Raji (cell line): Measurements from ENCODE around the gene OR6B1.

ENCODE experiments used
- POLR2A ChIP-seq: IDR thresholded peaks from 2 replicates; pipeline ENCODE4 v1.6.1; 2011; ENCODE audit warnings: low read depth, low read length, control low read depth; ENCODE audit not compliant: insufficient read depth

The OR6B1 gene

DNA sequence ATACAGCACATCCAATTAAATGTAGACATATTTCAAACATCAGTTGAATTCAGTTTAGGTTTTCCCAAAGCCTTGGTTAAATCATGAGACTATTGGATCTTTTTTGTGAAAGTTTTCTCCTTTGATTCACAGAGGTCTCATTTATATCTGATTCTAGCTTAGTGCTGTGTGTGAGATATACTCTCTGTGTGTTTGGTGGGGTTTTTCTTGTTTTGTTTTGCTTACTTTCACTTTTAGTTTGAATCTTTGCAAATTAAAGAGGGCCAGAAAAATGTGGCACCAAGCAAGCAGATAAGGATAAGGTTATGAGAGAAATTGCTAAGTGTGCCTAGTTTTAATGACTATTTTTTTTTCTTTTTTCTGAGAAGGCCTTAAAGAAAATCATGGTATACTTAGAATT, 12.6 kb upstream of the OR6B1 start:
- no peak for TF ChIP-seq POLR2A

DNA sequence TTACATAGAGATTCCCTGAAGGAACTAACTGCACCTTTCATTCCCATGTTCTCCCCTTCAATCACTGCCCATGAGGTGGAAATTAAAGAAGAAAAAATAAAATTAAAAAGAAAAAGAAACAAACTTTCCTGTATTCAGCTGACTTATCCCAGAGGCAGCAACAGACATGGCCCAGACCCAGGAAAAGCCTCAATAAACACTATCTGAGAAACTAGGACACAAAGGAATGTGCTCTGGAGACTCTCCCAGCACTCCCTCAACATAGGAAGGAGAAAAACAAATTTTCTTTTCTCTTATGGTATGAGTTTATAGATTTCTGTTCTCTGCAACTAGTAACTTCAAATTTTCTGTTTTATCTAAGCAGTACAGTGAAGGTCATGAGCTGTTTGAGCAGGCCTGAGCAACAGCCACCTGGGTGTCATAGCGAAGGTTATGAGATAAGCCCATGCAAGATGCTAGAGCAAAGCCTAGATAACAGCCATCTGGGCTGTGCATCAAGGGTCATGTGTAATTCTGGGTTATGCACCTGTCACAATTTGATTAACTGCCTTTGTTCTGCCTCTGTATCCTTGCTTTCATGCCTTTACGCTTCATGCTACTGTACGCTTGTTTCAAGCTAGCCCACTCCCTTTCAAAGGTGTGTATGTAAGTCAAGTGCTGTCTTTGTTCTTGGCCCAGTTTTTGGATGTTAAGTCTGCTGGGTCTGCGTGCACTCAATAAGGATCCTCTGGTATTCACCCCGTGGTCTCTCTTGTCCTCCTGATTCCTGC, 11.0 kb upstream of the OR6B1 start:
- no peak for TF ChIP-seq POLR2A

DNA sequence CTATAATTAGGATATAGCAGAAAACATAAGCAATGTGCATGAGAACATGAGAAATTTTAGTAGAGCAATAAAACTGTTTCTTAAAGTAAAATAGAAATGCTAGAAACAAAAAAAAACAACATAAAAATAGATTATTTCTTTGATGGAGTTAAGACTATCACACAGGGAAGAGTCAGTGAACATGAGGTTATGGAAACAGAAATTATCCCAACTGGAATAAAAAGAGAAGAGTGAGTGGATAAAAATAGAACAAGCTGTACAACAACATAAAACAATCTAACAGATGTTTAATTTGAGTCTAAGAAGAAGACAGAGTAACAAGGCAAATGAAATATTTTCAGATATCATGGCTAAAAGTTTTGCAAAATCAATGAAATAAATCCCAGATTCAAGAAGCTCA, 7.5 kb upstream of the OR6B1 start:
- no peak for TF ChIP-seq POLR2A

DNA sequence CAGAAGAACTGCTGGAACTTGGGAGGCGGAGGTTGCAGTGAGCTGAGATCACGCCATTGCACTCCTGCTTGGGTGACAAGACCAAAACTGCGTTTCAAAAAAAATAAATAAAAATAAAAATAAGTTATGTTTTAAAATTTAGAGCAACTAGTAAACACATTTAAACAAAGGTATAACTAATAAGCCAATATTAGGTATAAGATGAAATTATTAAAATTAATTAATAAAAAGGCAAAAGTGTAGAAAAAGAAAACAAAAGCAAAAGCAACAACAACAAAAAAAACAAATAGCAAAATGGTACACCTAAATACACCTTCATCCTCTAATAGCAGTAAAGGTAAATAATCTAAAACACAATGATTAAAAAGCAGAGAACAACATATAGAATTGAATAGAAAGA, 6.2 kb upstream of the OR6B1 start:
- TF ChIP-seq POLR2A, result no peak

DNA sequence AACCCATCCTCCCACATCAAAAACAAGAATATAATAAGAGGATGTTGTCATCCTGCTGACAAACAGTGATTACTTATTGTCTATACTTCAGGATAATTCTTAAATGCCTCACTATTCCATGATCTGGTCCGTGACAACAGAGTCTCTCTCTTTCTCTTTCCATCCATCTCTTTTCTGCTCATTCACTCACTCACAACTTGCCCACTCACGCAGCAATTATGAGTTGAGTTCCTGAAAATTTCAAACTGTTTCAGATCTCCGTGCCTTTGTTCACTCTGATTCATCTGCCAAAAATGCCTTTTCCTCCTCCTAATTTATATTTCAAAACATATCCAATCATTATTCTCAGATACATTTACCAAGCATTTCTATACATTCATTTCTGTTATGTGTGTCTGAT, 1.4 kb downstream of the OR6B1 start:
- TF ChIP-seq POLR2A, result no peak

DNA sequence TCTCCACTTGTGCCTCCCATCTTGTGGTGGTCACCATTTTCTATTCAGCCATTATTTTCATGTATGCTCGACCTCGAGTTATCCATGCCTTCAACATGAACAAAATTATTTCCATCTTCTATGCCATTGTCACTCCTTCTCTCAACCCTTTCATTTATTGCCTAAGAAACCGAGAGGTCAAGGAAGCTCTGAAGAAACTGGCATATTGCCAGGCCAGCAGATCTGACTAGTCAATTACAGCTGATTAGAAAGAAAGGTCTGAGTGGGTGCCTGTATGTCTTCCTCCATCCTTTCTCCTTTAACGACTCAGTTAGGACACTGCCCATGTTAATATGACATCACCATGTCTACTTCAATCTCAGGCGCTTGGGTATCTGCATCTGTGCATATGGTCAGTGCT, 4.6 kb downstream of the OR6B1 start:
- no peak for TF ChIP-seq POLR2A

DNA sequence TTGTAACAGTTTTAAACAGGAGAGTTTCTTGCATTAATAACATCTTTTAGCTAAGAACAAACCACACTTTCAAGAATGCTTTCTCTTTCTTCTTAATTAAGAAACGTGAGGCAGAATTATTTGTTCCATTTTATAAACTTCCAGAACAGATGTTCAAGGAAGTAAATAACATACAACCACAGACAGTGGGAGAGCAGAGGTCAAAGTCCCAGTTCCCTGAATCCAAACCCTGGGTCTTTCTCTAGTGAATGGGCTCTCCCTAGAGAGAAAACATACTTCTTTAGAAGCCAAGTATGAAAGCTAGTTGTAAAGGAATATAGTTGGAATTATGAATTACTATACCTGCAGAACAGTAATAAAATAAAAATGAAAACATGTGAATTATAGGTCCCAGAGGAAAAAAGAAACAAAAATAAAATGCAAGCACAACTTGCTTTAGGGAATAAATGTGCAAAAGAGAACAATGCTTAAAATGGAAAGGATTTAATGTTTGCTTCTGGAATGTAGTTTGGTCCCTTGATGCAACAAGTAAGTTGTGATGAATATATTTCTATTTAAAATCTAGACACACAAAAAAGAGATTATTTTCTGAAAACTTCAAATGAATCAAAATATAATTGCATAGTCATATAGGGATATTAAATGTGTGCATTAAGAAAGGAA, 6.0 kb downstream of the OR6B1 start:
- TF ChIP-seq POLR2A, result no peak

DNA sequence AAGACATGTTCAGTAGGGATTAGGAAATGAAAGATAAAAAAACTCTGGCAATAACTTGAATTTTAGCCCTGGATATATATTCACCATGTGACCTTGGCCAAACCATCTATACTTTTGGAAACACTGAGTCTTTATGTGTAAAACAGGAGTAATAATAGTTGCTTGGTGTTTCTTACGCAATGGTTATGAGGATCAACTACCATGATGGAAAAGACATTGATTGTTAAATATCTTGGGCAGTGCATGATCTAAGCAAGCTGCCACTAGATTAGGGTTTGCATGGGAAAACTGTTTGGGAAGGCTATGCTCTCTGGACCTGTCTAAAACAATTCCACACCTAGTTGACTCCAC, 6.5 kb downstream of the OR6B1 start:
- TF ChIP-seq POLR2A, result no peak

DNA sequence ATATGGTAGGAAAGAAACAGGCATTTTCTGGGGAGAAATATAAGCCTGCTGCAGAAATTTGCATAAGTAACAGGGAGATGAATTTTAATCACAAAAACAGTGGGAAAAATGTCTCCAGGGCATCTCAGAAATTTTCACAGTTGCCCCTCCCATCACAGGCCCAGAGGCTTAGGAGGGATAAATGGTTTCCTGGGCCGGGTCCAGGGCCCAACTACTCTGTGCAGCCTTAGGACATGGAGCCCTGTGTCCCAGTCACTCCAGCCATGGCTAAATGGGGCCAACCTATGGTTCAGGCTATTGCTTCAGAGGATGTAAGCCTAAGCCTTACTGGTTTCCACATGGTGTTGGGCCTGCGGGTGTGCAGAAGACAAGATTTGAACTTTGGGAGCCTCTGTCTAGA, 9.2 kb downstream of the OR6B1 start:
- no peak for TF ChIP-seq POLR2A

DNA sequence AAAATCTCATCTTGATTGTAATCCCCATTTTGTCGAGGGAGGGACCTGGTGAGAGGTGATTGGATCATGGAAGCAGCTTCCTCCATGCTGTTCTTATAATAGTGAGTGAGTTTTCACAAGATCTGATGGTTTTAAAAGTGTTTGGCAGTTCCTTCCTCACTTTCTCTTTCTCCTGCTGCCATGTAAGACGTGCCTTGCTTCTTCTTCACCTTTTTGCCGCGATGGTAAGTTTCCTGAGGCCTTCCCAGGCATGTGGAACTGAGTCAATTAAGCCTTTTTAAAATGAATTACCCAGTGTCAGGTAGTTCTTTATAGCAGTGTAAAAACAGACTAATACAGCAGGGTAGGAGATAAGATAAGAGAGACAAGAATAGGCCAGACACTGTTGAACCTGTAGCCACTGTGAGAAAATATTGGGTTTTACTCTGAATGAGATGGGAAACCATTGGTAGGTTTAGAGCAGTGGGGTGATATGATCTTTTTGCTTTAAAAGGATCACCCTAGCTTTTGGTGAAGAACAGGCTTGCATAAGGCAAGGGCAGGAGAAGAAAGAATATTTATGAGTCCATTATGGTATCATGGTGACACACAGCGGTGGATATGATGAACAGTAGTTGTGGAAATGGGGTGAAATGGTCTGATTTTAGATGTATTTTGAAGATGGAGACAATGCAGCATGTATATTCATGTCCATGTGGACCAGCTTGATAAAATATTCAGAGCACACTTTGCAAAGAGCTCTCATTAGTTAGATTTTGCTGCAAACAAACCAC, 11.5 kb downstream of the OR6B1 start:
- no peak for TF ChIP-seq POLR2A

DNA sequence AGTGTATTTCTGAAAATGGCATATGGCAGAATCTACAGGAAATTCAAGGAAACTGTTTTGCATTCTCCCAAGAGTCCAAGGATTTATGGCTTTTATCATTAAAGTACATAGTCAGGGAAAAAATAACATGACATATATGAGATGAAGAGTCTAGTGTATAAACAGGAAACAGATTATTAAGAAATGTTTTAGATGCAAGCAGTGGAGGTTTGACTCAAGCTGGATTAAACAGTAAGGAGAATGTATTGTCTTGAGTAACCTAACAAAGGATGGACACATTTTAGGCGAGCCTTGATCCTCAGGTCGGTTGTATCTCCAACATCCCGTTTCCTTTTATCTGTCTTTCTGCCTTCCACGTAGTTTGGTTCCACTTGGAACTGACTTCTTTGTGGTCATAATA, 17.9 kb downstream of the OR6B1 start:
- no peak for TF ChIP-seq POLR2A

DNA sequence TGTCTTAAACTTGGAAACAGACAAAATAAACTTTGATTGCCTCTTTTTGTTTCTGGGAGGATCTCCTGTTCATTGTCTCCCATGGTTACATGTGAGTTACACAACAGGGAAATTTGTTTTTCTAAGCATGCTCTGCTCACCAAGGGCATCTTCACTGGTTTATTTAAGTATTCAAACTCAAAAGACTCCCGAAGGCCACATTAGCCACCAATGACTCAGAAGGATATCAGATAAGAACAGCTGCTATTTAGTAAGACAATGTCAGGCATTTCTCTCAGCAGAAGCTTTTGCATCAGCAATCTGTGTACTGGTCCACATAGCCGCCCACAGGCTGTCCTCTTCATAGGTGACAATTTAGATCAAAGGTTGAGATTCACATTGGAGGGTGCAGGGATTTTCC, 19.3 kb downstream of the OR6B1 start:
- no peak for TF ChIP-seq POLR2A

DNA sequence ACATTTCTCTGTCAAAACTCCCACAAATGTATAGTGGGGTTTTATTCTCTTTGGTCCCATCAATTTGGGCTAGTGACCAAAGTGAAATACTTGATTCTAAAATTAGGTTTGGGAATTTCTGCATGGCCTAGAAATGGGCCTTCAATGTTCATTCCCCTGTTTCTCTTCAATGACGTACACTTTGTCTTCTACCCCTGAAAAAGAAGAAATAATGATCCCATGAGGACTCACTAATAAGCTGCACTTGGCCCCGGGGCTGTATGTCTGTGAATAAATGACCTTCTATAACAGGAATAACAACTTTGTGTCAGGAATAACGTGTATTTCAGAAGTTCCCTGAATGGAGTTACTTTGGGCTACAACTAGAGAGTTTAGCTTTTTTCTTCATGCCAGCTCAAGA, 20.2 kb downstream of the OR6B1 start:
- no peak for TF ChIP-seq POLR2A

DNA sequence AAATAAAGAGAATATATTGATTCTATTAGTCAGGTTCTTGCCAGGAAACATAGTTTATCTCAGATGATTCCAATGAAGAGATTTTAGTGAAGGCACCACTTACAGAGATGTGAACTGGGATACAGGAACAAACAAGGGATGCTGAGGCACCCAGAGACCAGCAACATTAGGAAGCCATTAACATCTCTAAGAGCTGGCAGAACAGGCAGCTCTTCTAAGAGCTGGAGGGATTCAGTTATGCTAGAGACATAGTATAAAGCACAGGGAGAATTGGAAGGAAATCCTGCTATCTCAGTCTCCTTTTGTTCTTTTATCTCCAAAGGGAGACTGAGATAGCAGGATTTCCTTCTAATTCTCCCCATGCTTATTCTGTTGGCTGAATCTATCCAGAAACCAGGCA, 22.0 kb downstream of the OR6B1 start:
- TF ChIP-seq POLR2A, result no peak

DNA sequence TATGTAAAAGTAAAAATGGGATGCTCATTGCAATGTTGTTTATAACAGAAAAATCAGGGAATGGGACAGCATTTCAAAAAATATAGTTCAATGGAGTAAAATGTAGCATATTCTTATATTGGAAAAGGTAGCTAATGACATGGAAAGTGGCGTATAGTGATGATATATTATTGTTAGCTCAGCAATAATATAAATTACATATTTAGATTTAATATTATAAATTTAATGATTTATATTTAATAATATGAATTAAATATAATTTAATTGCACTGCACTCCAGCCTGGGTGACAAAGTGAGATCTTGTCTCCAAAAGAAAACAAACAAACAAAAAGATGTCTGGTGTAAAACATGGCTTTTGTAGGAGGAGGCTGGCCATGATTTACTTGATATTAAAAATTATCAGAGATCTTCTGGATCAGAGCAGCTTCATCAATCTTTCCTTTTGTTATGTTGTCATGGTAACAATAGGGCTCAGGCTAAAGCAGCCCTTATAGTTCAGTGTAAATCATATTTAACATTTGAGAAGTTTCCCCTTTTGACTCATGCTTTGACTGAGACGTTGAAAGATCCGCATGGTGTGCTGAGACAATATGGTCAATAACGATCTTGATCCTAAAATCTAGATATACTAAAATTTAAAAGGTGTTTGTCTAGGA, 23.2 kb downstream of the OR6B1 start:
- TF ChIP-seq POLR2A, result no peak

DNA sequence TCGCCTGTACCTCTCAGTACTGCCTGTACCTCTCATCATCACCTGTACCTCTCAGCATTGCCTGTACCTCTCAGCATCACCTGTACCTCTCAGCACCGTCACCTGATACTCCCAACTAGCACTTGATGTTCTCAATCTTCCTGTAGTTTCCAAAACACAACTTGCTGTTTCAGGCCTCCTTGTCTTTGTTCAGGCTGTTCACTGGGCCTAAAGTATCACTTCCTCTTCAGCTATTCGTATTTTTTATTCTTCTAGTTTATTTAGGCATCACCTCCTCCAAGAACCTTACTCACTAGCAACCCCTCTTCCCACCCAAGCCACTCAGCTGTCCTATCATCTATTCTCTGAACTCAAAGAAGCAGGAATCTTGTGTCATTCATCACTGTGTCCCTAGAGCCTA, 24.1 kb downstream of the OR6B1 start:
- TF ChIP-seq POLR2A, result no peak
